ENCODE results near the gene PPP4R4.
"Not testable (repeated sequence)": the region's sequence is repeated elsewhere in the genome, so short reads cannot be mapped to it uniquely, and the experiment has no call there.

PPP4R4 gene

GRCh38 chr14:94181835-94182234 is 7.7 kb downstream of the PPP4R4 start:
- no peak for DNase-seq

DNA sequence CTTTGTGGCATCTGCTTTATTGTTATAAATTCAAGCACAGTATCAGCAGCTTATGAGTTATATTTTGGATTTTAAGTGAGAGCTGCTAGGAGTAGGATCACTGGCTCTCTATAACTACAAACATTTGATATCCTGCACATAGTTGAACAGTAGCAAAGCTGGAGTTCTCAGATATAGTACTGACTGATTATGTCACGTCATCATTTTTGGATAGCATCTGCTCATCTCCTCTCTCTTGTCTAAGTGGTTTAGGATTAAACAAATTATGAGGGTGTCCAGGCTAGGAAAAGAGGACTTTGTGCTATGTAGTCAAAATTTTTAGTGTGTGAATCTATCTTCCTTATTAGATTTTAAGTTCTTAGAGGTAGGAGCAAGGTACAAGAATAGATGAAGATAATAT is 18.4 kb downstream of the PPP4R4 start:
- no peak for DNase-seq

DNA sequence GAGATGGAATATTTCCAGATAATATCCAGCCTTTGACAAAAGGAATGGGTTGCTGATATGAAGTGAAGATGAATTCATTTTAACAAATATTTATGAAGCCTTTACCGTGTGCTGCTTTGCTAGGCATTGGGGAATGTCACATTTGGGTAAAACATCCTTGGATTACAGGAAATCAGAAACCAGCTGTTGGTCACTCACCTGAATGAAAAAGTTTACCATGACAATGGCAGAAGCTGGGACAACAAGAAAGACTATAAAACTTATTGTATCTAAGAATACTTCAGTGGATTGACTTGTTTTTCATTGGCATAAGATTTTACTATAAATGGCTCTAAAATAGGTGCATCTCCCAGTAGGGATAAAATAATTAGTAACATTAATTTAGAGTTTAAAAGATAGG is 19.7 kb downstream of the PPP4R4 start:
- no peak for DNase-seq

- DNase-seq, result no peak
Observed at GRCh38 chr14:94196057-94196456, 21.9 kb downstream of the PPP4R4 start.

- DNase-seq, result no peak
Observed at GRCh38 chr14:94203473-94204210, 29.5 kb downstream of the PPP4R4 start.

- no peak for DNase-seq
Observed at GRCh38 chr14:94213021-94213420, 38.9 kb downstream of the PPP4R4 start.

GRCh38 chr14:94213741-94214140 is 39.6 kb downstream of the PPP4R4 start:
- no peak for DNase-seq

- DNase-seq, result no peak
Observed at GRCh38 chr14:94217116-94217515, 43.0 kb downstream of the PPP4R4 start.

GRCh38 chr14:94218198-94218886 is 44.2 kb downstream of the PPP4R4 start:
- not testable (repeated sequence) for DNase-seq

GRCh38 chr14:94224040-94224439 is 49.9 kb downstream of the PPP4R4 start:
- no peak for DNase-seq

GRCh38 chr14:94225460-94226378 is 51.6 kb downstream of the PPP4R4 start:
- DNase-seq, result no peak

GRCh38 chr14:94227029-94227428 is 52.9 kb downstream of the PPP4R4 start:
- DNase-seq, result no peak

DNA sequence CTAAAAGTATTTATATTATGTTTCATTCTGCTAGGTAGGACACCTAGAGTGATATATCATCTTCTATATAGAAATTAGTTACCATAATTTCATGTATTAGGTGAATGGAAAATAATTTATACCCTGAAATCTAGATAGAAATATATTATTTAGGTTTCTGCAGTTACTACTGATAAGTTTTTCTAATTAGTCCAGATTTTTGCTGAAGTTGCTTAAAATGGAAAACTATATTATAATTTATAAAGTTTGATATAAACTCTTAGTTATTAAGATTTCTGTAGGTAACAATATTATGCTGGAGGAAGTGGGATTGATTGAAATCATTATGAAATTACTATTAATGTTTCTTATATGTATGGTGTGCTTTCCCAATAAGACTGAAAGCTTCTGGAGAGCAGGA is 62.9 kb downstream of the PPP4R4 start:
- no peak for DNase-seq

DNA sequence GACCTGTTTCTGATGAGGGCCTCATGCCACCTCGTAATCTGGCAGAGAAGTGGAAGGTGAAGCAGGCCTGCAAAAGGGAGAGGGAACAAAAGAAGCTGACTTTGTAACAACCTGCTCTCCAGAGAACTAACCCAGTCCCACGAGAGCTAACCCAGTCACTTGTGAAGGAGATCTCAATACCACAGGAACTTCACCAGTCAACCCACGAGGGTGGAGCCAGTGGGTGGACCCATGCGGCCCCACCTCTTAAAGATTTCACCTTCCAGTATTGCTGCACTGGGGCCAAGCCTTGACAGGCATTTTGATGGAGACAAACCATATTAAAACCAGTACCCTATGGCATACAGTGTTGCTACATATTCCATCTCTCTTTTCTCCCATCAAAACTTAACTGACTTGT is 63.9 kb downstream of the PPP4R4 start:
- no peak for DNase-seq

GRCh38 chr14:94239406-94239805 is 65.3 kb downstream of the PPP4R4 start:
- no peak for DNase-seq

DNA sequence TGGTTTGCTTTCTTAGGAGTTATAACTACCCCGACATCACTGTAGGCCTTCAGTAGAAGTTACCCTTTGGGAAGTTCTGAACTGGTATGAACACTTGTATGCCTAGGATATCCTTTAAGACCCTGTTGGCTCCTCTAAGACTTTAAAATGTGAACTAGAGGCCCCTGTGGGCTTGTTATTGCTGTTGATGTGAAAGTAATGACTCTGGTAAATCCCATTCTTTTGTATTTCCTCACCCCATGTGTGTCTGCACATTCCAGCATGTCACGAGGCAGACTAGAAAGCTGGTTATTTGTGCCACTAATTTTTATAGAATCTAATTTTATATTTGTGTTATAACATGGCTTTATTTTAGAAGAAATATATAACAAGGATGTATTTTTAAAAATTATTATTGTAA is 70.1 kb downstream of the PPP4R4 start:
- no peak for DNase-seq

DNA sequence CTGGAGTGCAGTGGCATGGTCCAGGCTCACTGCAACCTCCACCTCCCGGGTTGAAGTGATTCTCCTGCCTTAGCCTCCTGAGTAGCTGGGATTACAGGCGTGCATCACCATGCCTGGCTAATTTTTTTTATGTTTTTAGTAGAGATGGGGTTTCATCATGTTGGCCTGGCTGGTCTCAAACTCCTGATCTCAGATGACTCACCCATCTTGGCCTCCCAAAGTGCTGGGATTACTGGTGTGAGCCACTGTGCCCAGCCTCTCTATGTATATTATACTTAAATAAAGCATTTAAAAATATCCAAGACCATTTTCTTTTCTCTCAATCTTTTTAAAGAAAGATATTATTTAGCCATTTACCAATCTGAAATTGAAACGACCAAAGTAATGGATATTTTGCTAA is 90.1 kb downstream of the PPP4R4 start:
- not testable (repeated sequence) for DNase-seq

DNA sequence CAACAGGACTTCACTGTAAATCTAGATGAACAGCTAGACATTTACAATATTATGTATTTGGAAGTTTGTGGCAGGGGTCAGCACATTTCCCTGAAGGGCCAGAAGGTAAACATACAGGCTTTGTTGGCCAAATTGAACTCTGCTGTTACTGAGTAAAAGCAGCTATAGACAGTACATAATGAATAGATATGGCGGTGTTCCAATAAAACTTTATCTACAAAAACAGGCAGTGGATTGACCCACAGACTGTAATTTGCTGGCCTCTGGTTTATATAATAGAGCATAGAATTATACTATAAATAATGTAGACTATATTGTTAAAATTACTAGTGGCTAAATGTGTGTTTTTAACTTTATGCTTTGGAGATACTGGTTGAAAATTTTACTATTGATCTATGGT is 93.2 kb downstream of the PPP4R4 start:
- DNase-seq, result no peak

DNA sequence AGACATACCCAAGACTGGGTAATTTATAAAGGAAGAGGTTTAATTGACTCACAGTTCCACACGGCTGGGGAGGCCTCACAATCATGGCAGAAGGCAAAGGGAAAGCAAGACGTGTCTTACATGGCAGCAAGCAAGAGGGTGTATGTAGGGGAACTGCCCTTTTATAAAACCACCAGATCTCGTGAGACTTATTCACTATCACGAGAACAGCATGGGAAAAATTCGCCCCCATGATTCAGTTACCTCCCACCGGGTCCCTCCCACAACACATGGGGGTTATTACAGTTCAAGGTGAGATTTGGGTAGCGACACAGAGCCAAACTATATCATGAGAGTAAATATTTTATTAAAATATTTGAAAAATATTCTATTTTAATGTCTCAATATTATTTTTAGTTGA is 94.5 kb downstream of the PPP4R4 start:
- DNase-seq, result not testable (repeated sequence)

- DNase-seq, result no peak
Observed at GRCh38 chr14:94269156-94269555, 95.0 kb downstream of the PPP4R4 start.

- not testable (repeated sequence) for DNase-seq
Observed at GRCh38 chr14:94276898-94277561, 102.9 kb downstream of the PPP4R4 start.

GRCh38 chr14:94278731-94279130 is 104.6 kb downstream of the PPP4R4 start:
- no peak for DNase-seq
